GM18499 (cell line): ENCODE measurements around the gene NFIB.

Source experiments
- ATAC-seq: cut with Tn5 transposase; IDR thresholded peaks from one replicate; pipeline ENCODE4 v1.9.1; 2021; ENCODE audit warnings: moderate number of reproducible peaks; ENCODE audit not compliant: insufficient read depth, unreplicated experiment

Gene NFIB

GRCh38 chr9:14061936-14062585, 251.9 kb downstream of the NFIB start:
- no peak for ATAC-seq

- no peak for ATAC-seq
These were observed 255.6 kb downstream of the NFIB start for GRCh38 chr9:14058325-14058688.

DNA sequence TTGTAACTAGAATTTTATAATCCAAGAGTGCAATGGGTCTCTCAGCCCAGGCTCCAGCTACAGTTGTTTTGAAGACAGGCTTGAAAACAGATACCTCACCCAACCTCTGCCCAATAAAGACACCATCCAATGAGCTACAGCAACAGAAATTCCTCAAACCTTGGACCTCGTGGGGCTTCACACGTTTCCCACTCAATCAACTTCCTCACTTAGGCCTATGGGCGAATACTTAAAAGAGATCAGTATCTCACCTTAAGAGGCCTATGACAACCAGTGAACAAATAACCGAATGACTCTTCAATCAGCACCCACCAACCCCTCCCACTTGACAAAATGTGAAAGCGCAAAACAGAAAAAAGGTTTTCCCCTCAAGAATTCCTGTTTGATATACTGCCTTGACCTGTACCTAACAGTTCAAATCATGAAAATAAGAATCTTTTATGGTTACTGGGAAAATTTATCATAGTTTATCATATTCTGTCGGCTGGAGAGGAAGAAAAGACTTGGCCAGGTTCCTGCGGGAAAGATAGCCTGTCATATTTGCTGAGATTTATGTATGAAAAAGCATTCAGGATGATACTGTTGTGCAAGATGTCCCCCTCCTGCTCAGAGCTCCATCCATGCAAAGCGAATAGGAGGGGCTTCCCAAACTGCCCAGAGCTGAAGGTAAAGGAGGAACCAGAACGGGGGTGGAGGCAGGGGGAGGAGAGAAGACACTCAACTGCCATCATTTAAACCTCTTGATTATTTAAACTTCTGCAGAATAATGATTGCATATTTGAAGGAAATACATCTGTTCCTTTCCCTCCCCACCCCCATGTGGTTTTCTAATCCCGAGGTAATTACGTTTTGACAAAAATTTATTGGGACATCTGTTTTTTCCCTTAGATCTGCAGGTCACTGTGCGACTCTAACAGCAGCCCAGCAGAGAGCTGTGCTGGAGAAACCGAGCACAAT, 256.3 kb downstream of the NFIB start:
- no peak for ATAC-seq

GRCh38 chr9:14056316-14056861, 257.6 kb downstream of the NFIB start:
- no peak for ATAC-seq

GRCh38 chr9:14054096-14054495, 259.8 kb downstream of the NFIB start:
- no peak for ATAC-seq

DNA sequence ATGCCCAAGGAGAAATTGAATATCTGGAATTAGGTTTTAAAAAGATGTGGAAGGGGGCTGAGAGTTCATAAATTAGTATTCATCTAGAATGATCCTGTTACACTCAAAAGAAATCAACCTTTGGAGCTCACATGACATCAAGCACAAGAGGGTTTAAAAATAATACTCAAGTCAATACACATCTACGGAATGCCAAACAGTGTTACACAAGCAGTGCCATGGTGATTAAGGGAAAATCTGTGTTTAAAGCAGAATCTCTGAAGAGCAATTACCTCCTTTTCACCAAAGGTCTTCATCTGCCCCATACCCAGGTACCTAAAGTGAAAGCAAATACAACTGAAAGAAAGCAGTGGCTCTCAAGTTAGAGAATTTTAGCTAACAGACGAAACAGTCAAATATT, 261.6 kb downstream of the NFIB start:
- ATAC-seq = no peak

- no peak for ATAC-seq
These were observed 262.5 kb downstream of the NFIB start for GRCh38 chr9:14051419-14051818.

DNA sequence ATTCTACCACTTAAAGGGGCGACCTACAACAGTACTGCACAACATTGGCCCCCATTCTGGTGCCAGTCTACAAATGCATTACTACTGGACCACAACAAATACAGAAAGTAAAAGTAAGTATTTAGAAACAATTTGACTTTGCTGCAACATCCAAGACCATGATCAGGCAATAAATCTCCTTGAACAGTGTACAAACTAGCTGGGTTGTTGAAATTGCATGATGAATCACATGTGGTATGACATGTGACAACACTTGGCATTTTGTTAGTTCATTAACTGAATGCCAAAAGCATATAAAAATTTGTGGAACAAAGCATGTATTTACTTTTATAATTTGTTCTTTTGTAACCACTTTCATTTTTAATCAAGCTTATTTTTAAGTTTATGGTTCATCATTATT, 270.5 kb downstream of the NFIB start:
- ATAC-seq = no peak

DNA sequence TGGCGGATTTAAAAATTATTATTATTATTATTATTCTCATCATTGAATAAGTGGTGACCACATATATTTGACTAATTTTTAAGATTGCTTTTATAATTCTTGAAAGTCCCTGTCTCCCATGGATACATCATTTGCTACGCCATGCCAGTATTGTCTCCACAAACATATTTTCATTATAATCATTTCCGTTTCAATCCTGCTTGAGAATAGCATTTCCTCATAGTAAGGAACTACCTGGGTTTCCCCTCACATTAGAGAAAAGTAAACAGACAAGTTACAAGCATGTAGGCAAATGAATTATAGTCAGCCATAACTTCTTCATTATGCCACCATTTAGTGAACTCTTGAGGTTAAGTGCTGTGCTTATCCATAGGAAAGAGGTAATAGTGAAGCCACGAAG, 276.6 kb downstream of the NFIB start:
- no peak for ATAC-seq

DNA sequence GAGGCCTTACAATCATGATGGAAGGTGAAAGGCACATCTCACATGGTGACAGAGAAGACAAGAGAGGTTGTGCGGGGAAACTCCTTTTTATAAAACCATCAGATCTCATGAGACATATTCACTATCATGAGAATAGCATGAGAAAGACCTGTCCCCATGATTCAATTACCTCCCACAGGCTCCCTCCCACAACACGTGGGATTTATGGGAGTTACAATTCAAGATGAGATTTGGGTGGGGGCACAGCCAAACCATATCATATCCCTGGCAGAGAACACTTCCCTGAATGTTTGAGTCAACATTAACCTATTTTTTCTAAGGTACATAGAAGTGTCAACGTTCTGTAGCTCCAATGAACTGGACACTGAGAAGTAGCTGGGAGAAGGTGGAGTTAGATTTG, 280.9 kb downstream of the NFIB start:
- no peak for ATAC-seq
